HEK293 (cell line): Measurements from ENCODE around the gene HLA-DPA1.

Source experiments
- SETDB1 ChIP-seq: IDR thresholded peaks from one replicate; pipeline ENCODE4 v1.6.1; 2017; ENCODE audit warnings: mild to moderate bottlenecking, low read length, moderate library complexity, mixed read lengths; ENCODE audit not compliant: insufficient read length
- YY1 ChIP-seq: fragments of 450-650 bp; formaldehyde crosslinking; IDR thresholded peaks from 2 replicates; pipeline ENCODE4 v1.5.1; 2018; ENCODE audit warnings: missing biosample characterization, missing genetic modification characterization
- ZNF211 ChIP-seq: fragments of 450-650 bp; formaldehyde crosslinking; IDR thresholded peaks from 2 replicates; pipeline ENCODE4 v1.5.1; 2016; ENCODE audit warnings: low read depth, missing biosample characterization, missing genetic modification characterization
- ZNF76 ChIP-seq: fragments of 450-650 bp; formaldehyde crosslinking; IDR thresholded peaks from 2 replicates; pipeline ENCODE4; 2016; ENCODE audit warnings: low read depth, missing biosample characterization, missing genetic modification characterization, borderline replicate concordance
- TF ChIP-seq, protein P1 (sequence below): fragments of 450-650 bp; formaldehyde crosslinking; IDR thresholded peaks from 2 replicates; pipeline ENCODE4 v1.5.1; 2016; ENCODE audit warnings: missing biosample characterization, missing genetic modification characterization, low read depth
- TF ChIP-seq, protein P2 (sequence below): fragments of 450-650 bp; formaldehyde crosslinking; IDR thresholded peaks from 2 replicates; pipeline ENCODE4 v1.5.1; 2016; ENCODE audit warnings: missing biosample characterization, missing genetic modification characterization
- TF ChIP-seq, protein P3 (sequence below): sonication (generic); formaldehyde crosslinking; IDR thresholded peaks from 2 replicates; pipeline ENCODE4 v1.8.1; 2022; ENCODE audit warnings: mild to moderate bottlenecking, moderate library complexity, missing genetic modification reagents
- TF ChIP-seq, protein P4 (sequence below): fragments of 450-650 bp; formaldehyde crosslinking; IDR thresholded peaks from 2 replicates; pipeline ENCODE4 v1.5.1; 2016; ENCODE audit warnings: missing biosample characterization, missing genetic modification characterization
- TF ChIP-seq, protein P5 (sequence below): fragments of 450-650 bp; formaldehyde crosslinking; IDR thresholded peaks from 2 replicates; pipeline ENCODE4 v1.5.1; 2016; ENCODE audit warnings: missing biosample characterization, missing genetic modification characterization, low read depth

DNA sequence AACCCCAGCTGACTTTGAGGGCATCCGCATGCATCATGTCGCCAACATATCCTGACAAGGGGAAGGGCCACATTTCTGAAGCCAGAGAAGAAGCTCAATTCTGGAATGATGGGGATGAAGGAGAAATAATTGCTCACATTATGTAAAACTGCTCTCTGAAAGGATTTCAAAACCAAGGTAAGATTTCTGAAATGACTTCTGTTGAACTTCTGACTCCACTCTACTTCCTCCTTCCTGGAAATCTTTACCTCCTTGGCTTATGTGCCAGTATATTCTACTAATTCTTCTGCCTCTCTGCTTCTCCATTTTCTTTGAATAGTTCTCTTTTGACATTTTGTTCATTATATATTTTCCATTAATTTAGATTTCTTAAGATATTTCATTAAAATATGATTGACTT lies 34.2 kb upstream of the HLA-DPA1 start:
- TF ChIP-seq, protein P1, sequence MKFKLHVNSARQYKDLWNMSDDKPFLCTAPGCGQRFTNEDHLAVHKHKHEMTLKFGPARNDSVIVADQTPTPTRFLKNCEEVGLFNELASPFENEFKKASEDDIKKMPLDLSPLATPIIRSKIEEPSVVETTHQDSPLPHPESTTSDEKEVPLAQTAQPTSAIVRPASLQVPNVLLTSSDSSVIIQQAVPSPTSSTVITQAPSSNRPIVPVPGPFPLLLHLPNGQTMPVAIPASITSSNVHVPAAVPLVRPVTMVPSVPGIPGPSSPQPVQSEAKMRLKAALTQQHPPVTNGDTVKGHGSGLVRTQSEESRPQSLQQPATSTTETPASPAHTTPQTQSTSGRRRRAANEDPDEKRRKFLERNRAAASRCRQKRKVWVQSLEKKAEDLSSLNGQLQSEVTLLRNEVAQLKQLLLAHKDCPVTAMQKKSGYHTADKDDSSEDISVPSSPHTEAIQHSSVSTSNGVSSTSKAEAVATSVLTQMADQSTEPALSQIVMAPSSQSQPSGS (tag by site-specific recombination): no peak
- TF ChIP-seq ZNF76 (tag by site-specific recombination): no peak
- TF ChIP-seq, protein P2, sequence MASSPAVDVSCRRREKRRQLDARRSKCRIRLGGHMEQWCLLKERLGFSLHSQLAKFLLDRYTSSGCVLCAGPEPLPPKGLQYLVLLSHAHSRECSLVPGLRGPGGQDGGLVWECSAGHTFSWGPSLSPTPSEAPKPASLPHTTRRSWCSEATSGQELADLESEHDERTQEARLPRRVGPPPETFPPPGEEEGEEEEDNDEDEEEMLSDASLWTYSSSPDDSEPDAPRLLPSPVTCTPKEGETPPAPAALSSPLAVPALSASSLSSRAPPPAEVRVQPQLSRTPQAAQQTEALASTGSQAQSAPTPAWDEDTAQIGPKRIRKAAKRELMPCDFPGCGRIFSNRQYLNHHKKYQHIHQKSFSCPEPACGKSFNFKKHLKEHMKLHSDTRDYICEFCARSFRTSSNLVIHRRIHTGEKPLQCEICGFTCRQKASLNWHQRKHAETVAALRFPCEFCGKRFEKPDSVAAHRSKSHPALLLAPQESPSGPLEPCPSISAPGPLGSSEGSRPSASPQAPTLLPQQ (tag by site-specific recombination): no peak
- TF ChIP-seq, protein P3, sequence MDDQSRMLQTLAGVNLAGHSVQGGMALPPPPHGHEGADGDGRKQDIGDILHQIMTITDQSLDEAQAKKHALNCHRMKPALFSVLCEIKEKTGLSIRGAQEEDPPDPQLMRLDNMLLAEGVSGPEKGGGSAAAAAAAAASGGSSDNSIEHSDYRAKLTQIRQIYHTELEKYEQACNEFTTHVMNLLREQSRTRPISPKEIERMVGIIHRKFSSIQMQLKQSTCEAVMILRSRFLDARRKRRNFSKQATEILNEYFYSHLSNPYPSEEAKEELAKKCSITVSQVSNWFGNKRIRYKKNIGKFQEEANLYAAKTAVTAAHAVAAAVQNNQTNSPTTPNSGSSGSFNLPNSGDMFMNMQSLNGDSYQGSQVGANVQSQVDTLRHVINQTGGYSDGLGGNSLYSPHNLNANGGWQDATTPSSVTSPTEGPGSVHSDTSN (CRISPR knock-in tag): no peak
- TF ChIP-seq YY1 (tag by site-specific recombination): no peak
- TF ChIP-seq, protein P4, sequence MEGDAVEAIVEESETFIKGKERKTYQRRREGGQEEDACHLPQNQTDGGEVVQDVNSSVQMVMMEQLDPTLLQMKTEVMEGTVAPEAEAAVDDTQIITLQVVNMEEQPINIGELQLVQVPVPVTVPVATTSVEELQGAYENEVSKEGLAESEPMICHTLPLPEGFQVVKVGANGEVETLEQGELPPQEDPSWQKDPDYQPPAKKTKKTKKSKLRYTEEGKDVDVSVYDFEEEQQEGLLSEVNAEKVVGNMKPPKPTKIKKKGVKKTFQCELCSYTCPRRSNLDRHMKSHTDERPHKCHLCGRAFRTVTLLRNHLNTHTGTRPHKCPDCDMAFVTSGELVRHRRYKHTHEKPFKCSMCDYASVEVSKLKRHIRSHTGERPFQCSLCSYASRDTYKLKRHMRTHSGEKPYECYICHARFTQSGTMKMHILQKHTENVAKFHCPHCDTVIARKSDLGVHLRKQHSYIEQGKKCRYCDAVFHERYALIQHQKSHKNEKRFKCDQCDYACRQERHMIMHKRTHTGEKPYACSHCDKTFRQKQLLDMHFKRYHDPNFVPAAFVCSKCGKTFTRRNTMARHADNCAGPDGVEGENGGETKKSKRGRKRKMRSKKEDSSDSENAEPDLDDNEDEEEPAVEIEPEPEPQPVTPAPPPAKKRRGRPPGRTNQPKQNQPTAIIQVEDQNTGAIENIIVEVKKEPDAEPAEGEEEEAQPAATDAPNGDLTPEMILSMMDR: no peak
- TF ChIP-seq, protein P5, sequence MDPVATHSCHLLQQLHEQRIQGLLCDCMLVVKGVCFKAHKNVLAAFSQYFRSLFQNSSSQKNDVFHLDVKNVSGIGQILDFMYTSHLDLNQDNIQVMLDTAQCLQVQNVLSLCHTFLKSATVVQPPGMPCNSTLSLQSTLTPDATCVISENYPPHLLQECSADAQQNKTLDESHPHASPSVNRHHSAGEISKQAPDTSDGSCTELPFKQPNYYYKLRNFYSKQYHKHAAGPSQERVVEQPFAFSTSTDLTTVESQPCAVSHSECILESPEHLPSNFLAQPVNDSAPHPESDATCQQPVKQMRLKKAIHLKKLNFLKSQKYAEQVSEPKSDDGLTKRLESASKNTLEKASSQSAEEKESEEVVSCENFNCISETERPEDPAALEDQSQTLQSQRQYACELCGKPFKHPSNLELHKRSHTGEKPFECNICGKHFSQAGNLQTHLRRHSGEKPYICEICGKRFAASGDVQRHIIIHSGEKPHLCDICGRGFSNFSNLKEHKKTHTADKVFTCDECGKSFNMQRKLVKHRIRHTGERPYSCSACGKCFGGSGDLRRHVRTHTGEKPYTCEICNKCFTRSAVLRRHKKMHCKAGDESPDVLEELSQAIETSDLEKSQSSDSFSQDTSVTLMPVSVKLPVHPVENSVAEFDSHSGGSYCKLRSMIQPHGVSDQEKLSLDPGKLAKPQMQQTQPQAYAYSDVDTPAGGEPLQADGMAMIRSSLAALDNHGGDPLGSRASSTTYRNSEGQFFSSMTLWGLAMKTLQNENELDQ (tag by site-specific recombination): no peak
- TF ChIP-seq SETDB1: no peak
- TF ChIP-seq ZNF211: no peak
